IPS-18c (cell line): ENCODE measurements around the gene GRIK4.
A peak's percentile ranks its signal among the peaks of the same experiment; 100 is the strongest.

Experiments
- H3K4me3 ChIP-seq: 2 replicates; pipeline ENCODE4 v1.7.0; 2013; ENCODE audit warnings: low read depth, mild to moderate bottlenecking, low read length, moderate library complexity; ENCODE audit not compliant: insufficient read depth
- H3K9me3 ChIP-seq: one replicate; pipeline ENCODE4 v1.6.1; 2013; ENCODE audit warnings: mild to moderate bottlenecking, low read length, moderate library complexity; ENCODE audit not compliant: control insufficient read depth, insufficient read depth

The GRIK4 gene

DNA sequence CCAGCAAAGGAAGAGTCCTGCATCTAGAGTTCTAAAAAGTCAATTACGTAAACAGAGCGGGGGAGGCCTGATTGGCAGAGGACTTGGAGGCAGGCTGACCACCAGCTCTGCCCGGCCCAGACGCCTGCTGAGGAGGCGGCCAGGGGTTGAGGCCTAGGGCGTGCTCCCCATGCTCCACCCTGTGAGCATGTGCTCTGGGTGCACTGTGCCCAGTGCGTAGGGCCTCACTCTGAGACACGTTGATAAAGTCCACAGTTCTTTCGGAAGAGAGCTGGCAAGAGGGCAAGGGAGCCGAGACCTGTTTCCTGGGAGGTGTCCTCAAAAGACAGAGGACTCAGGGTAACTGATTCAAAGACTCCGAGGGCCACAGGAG is 25.2 kb downstream of the GRIK4 start:
- H3K4me3 ChIP-seq = no peak overlapping the region
- peaks cover 4% of the 10 kb centered on the region for H3K9me3 ChIP-seq

- H3K4me3 ChIP-seq = no peak overlapping the region
- H3K9me3 ChIP-seq = peaks cover 4% of the 10 kb centered on the region
Measured at GRCh38 chr11:120537996-120538395, 26.4 kb downstream of the GRIK4 start.

- no peak overlapping the region for H3K4me3 ChIP-seq
Measured at GRCh38 chr11:120538707-120539106, 27.2 kb downstream of the GRIK4 start.

DNA sequence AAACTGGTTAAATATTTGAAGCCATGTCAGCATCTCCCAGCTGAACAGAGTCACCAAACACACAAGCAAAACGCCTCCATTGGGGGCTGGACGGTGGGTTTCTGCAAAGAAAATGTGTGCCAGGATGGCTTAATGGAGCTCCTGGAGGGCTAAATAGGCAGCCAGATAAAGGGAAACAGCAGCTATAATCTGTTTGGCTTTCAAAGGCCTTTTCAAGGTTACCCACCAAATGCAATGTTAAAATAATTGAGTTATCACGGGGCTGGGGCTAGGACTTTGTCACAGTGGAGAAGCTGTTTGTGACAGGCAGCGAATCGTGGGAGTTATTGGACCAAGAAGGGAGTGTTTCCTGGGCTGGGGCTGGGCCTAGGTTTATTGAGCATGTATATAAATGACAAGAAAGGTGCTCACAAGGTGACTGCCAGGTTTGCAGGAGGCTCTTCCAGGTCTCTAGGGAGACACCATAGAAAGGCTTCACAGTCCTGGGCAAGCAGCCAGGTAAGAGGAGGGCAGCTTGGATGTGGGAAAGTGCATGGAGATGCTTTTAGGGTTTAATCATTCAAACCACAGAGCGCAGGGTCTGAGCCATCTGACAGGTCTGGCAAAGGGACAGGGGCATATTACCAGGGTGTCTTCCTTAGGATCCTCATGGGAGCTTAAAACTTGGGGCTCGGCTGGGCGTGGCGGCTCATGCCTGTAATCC is 28.3 kb downstream of the GRIK4 start:
- no peaks in the 10 kb centered on the region for H3K9me3 ChIP-seq
- no peak overlapping the region for H3K4me3 ChIP-seq

More at GRCh38 chr11:120538707-120539106, 27.2 kb downstream of the GRIK4 start:
- peaks cover 4% of the 10 kb centered on the region for H3K9me3 ChIP-seq

DNA sequence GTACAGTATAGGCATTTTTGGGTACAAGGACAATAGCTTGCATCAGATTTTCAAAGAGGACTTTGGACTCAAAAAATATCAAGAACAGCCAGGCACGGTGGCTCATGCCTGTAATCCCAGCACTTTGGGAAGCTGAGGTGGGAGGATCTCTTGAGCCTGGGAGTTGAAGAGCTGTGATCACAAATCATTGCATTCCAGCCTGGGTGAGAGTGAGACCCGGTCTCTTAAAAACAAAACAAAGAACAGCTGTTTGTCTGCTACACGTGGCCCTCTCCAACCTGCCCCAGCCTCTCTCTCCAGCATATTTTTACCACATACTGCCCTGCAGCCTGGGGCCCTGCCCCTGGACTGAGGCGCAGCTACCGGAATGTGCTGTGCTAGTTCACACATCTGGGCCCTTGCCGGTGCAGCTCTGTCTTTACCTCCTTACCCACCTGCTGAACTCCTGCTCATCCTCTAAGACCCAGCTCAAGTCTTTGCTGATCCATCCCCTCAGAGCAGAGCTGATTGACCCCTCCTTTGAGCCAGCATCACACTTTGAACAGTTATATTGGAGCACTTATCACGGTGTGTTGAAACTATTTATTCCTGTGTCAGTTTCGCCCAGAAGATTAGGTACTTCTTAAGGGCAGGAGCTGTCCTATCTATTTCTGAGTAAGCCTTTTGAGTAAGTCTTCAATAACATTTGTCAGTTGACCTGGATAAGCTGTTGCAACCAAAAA is 29.4 kb downstream of the GRIK4 start:
- Histone ChIP-seq H3K4me3 (no peak overlapping the region), H3K9me3 (no peaks in the 10 kb centered on the region)

DNA sequence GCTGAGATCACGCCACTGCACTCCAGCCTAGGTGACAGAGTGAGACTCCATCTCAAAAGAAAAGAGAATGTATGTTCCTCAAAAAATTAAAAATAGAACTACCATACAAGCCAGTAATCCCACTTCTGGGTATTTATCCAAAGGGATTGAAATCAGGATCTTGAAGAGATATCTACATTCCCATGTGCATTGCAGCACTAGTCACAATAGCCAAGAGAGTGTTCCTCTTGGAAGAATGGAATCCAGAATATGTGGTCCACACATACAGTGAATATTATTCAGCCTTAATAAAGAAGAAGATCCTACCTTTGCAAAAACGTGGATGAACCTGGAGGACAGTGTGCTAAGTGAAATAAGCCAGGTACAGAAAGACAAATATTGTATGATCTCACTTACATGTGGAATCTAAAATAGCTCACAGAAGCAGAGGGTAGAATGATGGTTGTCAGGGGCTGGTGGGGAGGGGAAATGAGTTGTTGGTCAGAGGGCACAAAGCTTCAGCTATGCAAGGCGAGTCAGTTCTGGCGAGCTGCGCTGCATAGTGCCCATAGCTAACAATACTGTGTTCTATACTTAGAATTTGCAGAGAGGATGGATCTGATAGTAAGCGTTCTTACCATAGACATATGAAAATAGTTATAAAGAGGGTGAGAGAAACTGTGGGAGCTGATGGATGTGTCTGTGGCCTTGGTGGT is 32.1 kb downstream of the GRIK4 start:
- Histone ChIP-seq H3K9me3 (no peaks in the 10 kb centered on the region), H3K4me3 (no peak overlapping the region)

- no peak overlapping the region for H3K4me3 ChIP-seq
- H3K9me3 ChIP-seq = no peaks in the 10 kb centered on the region
Measured at GRCh38 chr11:120545813-120546212, 34.3 kb downstream of the GRIK4 start.

GRCh38 chr11:120546312-120547205 is 35.0 kb downstream of the GRIK4 start:
- H3K9me3 ChIP-seq = no peaks in the 10 kb centered on the region
- no peak overlapping the region for H3K4me3 ChIP-seq

GRCh38 chr11:120547316-120547715 is 35.8 kb downstream of the GRIK4 start:
- no peak overlapping the region for H3K4me3 ChIP-seq
- H3K9me3 ChIP-seq = no peaks in the 10 kb centered on the region

- no peaks in the 10 kb centered on the region for H3K9me3 ChIP-seq
- no peak overlapping the region for H3K4me3 ChIP-seq
Measured at GRCh38 chr11:120547811-120548681, 36.5 kb downstream of the GRIK4 start.

GRCh38 chr11:120548682-120549209 is 37.2 kb downstream of the GRIK4 start:
- no peak overlapping the region for H3K4me3 ChIP-seq
- H3K9me3 ChIP-seq = no peaks in the 10 kb centered on the region

DNA sequence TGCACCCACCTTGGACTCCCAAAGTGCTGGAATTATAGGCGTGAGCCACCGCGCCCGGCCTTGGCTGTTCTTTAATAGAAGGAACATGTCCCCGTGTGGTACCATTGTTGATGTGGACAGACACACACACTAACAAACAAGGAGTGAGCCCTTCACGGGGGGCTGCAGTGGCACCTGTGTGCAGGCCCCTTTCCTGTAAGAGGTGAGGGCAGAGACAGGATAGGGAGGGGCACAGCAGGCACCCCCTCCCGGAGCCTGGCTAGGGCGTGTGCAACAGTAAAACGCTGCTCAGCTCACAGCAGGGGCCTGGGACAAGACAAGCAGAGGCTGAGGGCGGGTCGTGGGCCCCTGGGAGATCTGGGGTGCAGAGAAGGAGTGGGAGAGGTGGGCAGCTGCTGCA is 37.8 kb downstream of the GRIK4 start:
- no peak overlapping the region for H3K4me3 ChIP-seq
- no peaks in the 10 kb centered on the region for H3K9me3 ChIP-seq

GRCh38 chr11:120550007-120550406 is 38.5 kb downstream of the GRIK4 start:
- no peaks in the 10 kb centered on the region for H3K9me3 ChIP-seq
- H3K4me3 ChIP-seq = no peak overlapping the region

- H3K4me3 ChIP-seq = no peak overlapping the region
Measured at GRCh38 chr11:120551191-120551590, 39.6 kb downstream of the GRIK4 start.

DNA sequence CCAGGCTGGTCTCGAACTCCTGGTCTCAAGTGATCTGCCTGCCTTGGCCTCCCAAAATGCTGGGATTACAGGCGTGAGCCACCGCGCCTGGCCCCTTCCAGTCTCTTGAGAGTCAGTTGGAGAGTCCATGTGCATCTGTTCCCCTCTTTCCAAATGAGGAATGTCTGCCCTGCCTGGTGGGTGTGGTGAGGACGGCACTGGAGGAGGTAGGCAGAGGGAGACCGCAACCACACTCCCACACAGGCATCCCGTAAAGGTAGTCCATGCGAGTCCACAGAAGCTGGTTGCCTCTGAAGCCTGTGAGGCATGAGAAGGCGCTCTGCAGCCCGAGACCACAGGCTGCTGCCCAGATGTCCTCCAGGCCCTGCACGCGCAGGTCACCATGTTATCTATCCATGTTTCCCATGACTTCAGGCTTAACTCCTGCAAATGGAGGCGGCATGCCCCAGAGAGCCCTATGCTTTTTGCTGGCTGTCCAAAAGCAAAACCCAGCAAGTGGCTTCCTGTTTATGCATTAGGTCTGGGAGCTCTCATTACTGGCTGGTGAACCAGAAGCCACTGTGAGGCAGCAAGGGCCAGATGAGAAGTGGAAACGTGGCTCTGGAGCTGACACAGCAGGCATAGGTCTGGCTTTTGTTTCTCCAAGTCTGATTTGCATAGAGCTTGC is 43.4 kb downstream of the GRIK4 start:
- Histone ChIP-seq H3K4me3 (0 out of 2 replicates have a peak overlapping the region, but pooled peaks have one; percentile 16), H3K9me3 (no peaks in the 10 kb centered on the region)

More at GRCh38 chr11:120551191-120551590, 39.6 kb downstream of the GRIK4 start:
- H3K9me3 ChIP-seq = no peaks in the 10 kb centered on the region

GRCh38 chr11:120555433-120555773 is 43.9 kb downstream of the GRIK4 start:
- Histone ChIP-seq H3K4me3 (no peak overlapping the region), H3K9me3 (no peaks in the 10 kb centered on the region)
